ENCODE data around the gene TRPM1.
A peak's percentile ranks its signal among the peaks of the same experiment; 100 is the strongest.

TRPM1 gene

GRCh38 chr15:31020542-31020941, 81.0 kb downstream of the TRPM1 start:
- no peak for DNase-seq (ENCODE audit: low read depth in 2 of 2)

DNA sequence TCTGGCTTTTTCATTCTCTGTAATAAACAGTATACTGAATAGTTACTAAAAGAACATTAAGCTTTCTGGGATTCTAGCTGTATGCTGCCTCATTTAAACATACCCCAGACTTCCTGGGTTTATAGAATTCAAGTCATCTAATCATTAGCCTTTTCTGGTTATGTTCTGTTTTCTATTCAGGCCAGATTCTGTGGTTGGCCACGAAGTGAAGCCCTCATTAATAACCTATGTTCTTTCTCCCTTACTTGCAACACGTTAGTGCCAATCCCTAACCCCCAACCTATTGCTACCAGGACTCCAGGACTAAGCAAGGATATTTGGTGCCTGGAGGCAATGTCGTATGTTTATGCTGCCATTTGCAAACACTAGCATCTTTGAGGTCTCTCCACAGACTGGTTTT, 81.5 kb downstream of the TRPM1 start:
- DNase-seq (ENCODE audit: low read depth in 2 of 2), result no peak

DNA sequence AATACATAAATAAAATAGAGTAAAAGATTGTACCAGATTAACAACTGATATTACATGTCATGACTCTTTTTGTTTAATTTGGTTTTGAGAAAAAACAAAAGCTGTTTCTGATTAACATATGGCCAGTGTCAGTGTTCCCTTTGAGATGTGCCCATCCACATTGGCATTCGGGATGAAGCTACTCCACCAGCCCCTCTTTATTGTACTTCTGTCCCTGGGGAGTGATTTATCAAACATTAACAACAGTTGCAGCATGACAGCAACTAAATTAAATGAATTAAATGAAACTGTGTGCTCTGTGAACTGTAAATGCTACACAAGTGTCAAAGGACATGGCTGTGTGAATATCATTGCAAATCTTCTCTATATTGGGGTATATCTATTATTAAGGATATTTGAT, 84.2 kb downstream of the TRPM1 start:
- DNase-seq (ENCODE audit: low read depth in 2 of 2), result no peak

DNA sequence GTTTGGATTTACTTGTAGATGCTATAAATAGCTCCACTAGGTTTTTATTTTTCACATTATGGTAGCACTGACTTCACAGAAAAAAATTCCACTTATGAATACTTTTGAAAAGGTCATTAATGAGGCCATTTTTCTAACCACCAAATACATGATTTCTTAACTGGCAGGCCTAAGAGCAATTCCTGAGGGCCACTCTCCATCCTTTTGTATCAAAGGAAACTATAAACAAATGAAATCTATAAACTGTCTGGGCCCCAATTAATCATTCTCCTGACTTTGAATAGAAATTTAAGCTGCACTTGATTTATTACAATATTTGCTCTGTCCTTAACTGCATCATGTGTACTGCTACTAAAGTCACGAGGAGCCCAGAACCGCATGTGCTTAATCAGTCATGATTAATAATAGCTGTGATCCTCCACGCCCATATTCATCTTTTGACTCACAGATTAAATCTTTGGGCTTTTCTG, 85.0 kb downstream of the TRPM1 start:
- no peak for DNase-seq (ENCODE audit: low read depth in 2 of 2)

DNA sequence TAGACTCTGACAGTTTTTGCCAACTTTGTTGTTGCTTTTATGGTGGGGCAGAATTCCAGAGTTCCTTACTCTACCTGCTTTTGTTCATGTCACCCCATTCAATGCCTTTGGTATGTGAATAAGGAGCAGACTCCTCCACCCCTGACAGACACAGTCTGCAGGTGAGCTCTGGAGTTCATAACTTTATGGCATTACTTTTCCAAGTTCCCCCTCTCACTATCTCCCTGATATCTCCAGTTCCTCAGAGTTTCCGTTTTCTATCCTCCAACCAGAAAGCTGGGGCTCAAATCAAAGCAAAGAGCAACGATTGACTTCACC, 87.0 kb downstream of the TRPM1 start:
- no peak for DNase-seq (ENCODE audit: low read depth in 2 of 2)

- DNase-seq (ENCODE audit: low read depth in 2 of 2), result no peak
Observed at GRCh38 chr15:31013863-31014607, 87.5 kb downstream of the TRPM1 start.

- no peak for DNase-seq (ENCODE audit: low read depth in 2 of 2)
Observed at GRCh38 chr15:31012455-31012854, 89.1 kb downstream of the TRPM1 start.

DNA sequence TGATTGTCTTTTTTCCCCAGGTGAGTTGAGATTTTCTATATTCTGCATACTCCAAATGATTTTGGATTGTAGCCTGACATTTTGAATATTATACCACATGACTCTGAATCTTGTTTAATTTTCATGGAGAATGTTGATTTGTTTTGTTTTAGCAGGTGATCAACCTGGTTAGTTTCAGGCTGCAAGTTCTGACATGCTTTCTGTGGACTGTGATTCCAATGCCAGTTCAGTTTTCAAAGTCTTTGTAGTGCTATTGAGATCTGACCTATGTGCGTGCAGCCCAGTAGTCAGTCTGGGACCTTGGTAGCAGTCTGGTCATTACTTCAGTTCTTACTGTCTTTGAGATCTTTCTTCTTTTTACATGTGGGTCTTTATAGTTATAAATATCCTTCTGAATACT, 91.5 kb downstream of the TRPM1 start:
- DNase-seq (ENCODE audit: low read depth in 2 of 2), result no peak

GRCh38 chr15:31005660-31006059, 95.9 kb downstream of the TRPM1 start:
- DNase-seq (ENCODE audit: low read depth in 2 of 2), result no peak

DNA sequence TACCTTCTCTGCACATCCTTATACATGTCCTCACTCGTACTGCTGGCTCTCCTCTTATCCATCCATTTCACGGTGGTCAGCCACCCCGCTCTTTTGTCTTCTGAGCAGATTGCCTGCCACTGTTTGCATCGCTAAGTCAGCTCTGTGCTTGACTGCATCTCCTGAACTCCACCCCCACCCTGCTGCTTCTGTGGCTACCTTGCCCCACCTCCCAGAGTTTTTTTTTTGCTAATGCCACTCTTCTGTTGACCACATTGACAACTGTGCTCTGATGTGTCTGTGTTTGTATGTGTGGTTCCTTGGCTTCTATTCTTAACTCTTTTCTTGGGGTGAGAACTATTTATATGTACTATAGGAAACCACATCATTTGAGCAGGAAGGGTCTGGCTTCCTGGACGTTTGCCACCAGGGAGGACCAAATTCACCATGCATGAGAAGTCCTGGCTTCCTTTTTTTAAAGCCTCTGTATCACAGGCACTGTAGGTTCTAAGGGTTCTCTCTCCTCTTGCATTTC, 97.2 kb downstream of the TRPM1 start:
- no peak for DNase-seq (ENCODE audit: low read depth in 2 of 2)

DNA sequence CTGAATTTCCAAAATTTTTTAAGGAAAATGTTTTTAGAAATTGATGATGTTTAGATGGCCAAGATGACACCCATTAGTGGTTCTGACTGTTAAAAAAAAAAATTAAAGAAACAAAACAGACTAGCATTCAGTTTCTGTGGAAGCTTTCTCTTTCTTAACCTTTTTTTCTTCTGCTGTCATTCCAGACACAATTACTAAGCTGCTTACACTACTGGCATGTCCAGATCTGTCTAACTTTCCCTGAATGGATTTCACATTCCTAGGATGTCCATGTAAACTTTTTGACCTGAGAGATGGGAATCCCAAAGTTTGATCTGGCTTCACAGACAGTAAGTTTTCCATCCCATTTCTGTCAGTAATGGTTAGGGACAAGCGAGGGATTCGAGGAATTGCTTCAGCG, 99.8 kb downstream of the TRPM1 start:
- DNase-seq (ENCODE audit: low read depth in 2 of 2), result no peak

DNA sequence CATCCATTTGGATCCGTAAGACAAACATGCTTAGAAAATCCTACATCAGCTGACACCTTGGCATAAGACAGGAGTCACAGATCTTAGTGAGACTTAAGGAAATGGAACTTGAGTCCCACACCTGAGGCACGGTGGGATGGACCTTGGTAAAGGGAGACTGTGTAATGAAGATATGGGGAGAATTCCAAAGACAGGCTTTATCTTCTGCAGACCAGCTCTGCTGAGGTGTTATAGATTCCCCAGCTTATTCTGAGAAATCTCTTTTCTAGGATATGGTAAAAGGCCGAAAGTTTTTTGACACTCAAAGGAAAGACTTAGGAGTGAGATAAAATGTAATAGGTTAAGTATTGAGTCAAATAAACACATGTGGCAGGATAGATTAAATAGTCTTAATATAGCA, 101.8 kb downstream of the TRPM1 start:
- no peak for DNase-seq (ENCODE audit: low read depth in 2 of 2)

DNA sequence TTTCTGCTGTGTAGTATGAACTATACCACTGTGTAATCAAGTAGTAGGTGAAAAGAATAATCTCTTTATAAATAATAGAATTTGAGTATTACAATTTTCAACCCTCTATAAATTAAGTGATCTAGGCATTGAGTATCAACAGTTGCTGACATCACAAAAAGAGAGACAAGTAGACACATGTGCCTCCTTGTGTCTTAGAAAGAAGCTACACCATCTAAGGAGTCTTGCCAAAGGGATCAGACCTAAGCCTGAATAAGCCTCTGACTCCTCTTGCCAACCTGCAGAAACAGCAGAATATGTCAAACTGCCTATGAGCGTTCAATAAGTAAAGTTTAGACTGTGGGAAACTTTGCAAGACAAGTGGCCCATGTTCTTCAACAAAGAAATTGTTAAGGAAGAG, 104.3 kb downstream of the TRPM1 start:
- DNase-seq (ENCODE audit: low read depth in 2 of 2), result no peak

DNA sequence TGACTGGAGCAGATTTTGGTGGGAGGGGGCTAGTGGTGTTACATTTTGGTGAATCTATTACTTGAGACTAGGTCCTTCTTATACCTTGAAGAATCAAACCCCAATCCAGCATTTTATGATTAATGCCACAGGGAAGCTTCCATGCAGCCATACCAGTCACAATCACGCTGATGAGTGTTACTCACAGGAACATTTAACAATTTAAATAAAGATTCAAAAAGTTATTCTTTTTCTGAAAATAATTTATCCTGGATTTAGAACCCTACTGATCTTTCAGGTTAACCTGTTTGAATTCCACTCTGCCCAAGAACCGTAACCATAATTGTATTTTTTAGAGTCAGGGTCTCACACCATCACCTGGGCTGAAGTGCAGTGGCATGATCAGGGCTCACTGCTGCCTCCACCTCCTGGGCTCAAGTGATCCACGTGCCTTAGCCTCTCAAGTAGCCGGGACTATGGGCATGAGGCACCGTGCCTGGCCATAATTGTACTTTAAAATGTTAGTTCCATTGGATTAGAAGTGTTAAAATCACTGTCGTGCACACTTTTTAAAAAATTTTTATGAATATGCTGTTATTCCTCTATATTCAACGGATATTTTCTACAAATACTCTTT, 109.2 kb downstream of the TRPM1 start:
- DNase-seq (ENCODE audit: low read depth in 2 of 2), result no peak

- DNase-seq (ENCODE audit: low read depth in 2 of 2), result peak; percentile 39 to 43
Observed at GRCh38 chr15:30991255-30992235, 110.0 kb downstream of the TRPM1 start, which contains the start of gene MTMR10. MTMR10 (minus strand) TSS chr15:30991628; CDS start chr15:30991506, 122 bp downstream.

GRCh38 chr15:30990446-30991254, 110.9 kb downstream of the TRPM1 start:
- DNase-seq (ENCODE audit: low read depth in 2 of 2), result no peak

DNA sequence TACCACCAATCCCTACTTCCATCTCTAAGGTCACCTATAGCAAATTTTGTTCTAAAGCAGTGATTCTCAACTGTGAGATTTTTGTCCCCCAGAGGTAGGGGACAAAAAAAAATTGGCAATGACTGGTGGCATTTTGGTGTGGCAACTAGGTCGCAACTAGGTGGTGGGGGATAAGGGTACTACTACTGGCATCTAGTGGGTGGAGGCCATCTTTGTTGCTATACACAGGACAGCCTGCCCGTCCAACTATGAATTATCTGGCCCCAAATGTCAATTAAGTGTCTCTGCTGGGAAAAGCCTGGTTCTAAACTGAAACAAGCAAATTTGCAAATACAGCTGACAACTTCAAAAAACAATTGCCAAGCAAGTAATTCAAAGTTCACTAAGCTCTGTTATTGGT, 111.5 kb downstream of the TRPM1 start:
- DNase-seq (ENCODE audit: low read depth in 2 of 2), result no peak

- no peak for DNase-seq (ENCODE audit: low read depth in 2 of 2)
Observed at GRCh38 chr15:30985081-30985531, 116.4 kb downstream of the TRPM1 start.

- DNase-seq (ENCODE audit: low read depth in 2 of 2), result no peak
Observed at GRCh38 chr15:30984542-30984941, 117.0 kb downstream of the TRPM1 start.

DNA sequence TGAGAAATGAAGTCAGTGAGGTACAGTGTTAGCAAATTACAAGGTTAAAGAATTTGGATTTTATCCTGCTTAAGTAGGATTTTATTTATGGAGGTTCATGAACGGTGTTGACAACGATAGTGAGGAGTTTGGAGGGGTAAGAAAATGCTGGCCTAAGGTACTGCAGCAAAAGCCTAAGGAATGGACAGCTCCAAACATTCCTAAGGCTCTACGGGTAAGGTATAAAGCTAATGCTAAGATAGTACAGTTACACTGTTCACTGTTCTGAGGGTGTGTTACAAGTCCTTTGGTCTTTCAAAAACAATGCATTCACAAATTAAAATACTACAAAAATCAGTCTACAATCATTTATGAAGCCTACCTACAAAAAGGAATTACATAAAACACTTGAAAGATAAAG, 117.4 kb downstream of the TRPM1 start:
- DNase-seq (ENCODE audit: low read depth in 2 of 2), result no peak

- no peak for DNase-seq (ENCODE audit: low read depth in 2 of 2)
Observed at GRCh38 chr15:30979457-30979856, 122.1 kb downstream of the TRPM1 start.

All from activated CD8-positive, alpha-beta memory T cell treated with anti-CD3 and anti-CD28 coated beads for 4 hours (primary cell).